ENCODE measurements around the gene SLC9A6. TPM values are rescaled to one million over a fixed set of nuclear protein-coding genes. Genes with fewer than 3 reads are reported as not detected.
"Not testable (repeated sequence)": the region's sequence is repeated elsewhere in the genome, so short reads cannot be mapped to it uniquely, and the experiment has no call there.

SLC9A6 gene
- total RNA-seq, 1 donor = 21.0 TPM

DNA sequence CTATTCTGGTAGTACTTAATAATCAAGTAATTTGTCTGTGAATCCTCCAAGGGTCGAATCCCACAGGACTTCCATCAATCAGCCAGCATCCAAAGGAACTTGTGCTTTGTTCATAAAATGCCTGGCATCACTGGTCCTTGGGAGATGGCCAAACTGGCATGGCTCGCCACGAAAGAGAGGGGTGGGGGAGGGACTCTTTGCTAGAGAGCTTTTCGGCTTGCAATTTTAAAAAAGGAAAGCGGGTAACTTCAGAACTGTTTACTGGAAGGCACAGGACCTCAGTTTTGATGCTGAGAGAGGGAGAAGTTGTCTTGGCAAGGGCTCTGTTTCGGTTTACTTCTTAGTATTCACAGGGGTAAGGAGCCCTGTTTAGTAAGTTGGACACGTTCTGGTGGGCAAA is 82.7 kb downstream of the SLC9A6 start:
- peaks cover 20% of the 10 kb centered on the region for H3K4me1 ChIP-seq (ENCODE audit: insufficient read depth, low read length)
- TF ChIP-seq, protein P1, sequence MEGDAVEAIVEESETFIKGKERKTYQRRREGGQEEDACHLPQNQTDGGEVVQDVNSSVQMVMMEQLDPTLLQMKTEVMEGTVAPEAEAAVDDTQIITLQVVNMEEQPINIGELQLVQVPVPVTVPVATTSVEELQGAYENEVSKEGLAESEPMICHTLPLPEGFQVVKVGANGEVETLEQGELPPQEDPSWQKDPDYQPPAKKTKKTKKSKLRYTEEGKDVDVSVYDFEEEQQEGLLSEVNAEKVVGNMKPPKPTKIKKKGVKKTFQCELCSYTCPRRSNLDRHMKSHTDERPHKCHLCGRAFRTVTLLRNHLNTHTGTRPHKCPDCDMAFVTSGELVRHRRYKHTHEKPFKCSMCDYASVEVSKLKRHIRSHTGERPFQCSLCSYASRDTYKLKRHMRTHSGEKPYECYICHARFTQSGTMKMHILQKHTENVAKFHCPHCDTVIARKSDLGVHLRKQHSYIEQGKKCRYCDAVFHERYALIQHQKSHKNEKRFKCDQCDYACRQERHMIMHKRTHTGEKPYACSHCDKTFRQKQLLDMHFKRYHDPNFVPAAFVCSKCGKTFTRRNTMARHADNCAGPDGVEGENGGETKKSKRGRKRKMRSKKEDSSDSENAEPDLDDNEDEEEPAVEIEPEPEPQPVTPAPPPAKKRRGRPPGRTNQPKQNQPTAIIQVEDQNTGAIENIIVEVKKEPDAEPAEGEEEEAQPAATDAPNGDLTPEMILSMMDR (IDR thresholded peaks at IDR 0.05; ENCODE audit: extremely low read depth, low read depth, low read length) = no peak
- H2AFZ ChIP-seq (ENCODE audit: low read length) = no peak overlapping the region
- H3K27ac ChIP-seq (ENCODE audit: low read depth, low read length) = no peak overlapping the region
- H3K36me3 ChIP-seq (ENCODE audit: insufficient read depth, low read length) = no peaks in the 10 kb centered on the region
- H4K20me1 ChIP-seq (ENCODE audit: insufficient read depth, low read length) = no peaks in the 10 kb centered on the region
- no peaks in the 10 kb centered on the region for H3K79me2 ChIP-seq (ENCODE audit: insufficient read depth, low read length)
- DNase-seq (ENCODE audit: insufficient read length, low spot score, missing footprints) = no peak
- no peaks in the 10 kb centered on the region for H3K9me3 ChIP-seq (ENCODE audit: low read depth, low read length)
- no peak overlapping the region for H3K4me3 ChIP-seq (ENCODE audit: insufficient read depth, low read length)
- no peaks in the 10 kb centered on the region for H3K27me3 ChIP-seq (ENCODE audit: insufficient read depth, low read length)
- peak overlapping the region; percentile 20 for H3K4me2 ChIP-seq (ENCODE audit: insufficient read depth, low read length)

DNA sequence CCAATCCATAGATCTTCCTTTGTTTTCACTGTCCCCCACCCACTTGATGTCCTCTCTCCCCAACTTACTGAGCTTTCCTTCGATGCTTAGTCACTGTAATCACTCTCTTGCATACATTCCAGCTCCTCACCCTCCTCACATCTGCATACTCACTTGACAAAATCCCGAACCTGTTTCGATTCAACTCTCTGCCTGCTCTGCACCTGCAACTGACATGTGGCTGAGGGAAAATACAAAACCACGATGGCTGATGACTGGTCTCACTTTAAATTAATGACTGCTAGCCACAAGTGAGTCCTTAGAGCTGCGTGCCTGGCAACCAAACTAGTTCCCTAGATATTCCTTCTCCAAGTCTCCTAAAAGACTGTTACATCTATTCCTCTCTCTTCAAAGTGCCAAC is 91.7 kb downstream of the SLC9A6 start:
- Histone ChIP-seq H3K36me3 (ENCODE audit: insufficient read depth, low read length) (no peaks in the 10 kb centered on the region), H3K4me1 (ENCODE audit: insufficient read depth, low read length) (no peaks in the 10 kb centered on the region), H3K9me3 (ENCODE audit: low read depth, low read length) (no peaks in the 10 kb centered on the region), H4K20me1 (ENCODE audit: insufficient read depth, low read length) (no peaks in the 10 kb centered on the region), H3K27me3 (ENCODE audit: insufficient read depth, low read length) (peaks cover 14% of the 10 kb centered on the region), H3K27ac (ENCODE audit: low read depth, low read length) (no peak overlapping the region), H3K4me3 (ENCODE audit: insufficient read depth, low read length) (no peak overlapping the region), H3K4me2 (ENCODE audit: insufficient read depth, low read length) (no peak overlapping the region), H3K79me2 (ENCODE audit: insufficient read depth, low read length) (no peaks in the 10 kb centered on the region), H2AFZ (ENCODE audit: low read length) (no peak overlapping the region)
- DNase-seq (ENCODE audit: insufficient read length, low spot score, missing footprints) = no peak
- TF ChIP-seq, protein P1 (IDR thresholded peaks at IDR 0.05; ENCODE audit: extremely low read depth, low read depth, low read length) = no peak

DNA sequence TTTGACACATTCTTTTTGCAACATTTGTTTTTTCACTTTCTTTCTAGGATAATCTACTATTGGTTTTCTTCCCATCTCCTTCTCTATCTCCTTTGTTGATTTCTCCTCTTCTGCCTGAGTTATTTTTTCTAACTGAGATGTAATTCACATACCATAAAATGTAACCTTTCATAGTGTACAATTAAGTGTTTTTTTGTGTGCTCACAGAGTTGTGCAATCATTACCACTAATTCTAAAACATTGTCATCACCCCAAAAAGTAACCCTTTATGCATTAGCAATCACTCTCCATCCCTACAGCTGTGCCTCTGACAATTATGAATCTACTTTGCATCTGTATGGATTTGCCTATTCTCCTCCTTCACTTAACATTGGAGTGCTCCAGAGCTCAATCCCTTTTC is 95.5 kb downstream of the SLC9A6 start:
- TF ChIP-seq, protein P1 (IDR thresholded peaks at IDR 0.05; ENCODE audit: extremely low read depth, low read depth, low read length) = no peak
- no peaks in the 10 kb centered on the region for H3K9me3 ChIP-seq (ENCODE audit: low read depth, low read length)
- H3K27me3 ChIP-seq (ENCODE audit: insufficient read depth, low read length) = peaks cover 14% of the 10 kb centered on the region
- H2AFZ ChIP-seq (ENCODE audit: low read length) = no peak overlapping the region
- H4K20me1 ChIP-seq (ENCODE audit: insufficient read depth, low read length) = no peaks in the 10 kb centered on the region
- DNase-seq (ENCODE audit: insufficient read length, low spot score, missing footprints) = no peak
- H3K4me3 ChIP-seq (ENCODE audit: insufficient read depth, low read length) = no peak overlapping the region
- no peak overlapping the region for H3K4me2 ChIP-seq (ENCODE audit: insufficient read depth, low read length)
- H3K4me1 ChIP-seq (ENCODE audit: insufficient read depth, low read length) = no peaks in the 10 kb centered on the region
- H3K79me2 ChIP-seq (ENCODE audit: insufficient read depth, low read length) = no peaks in the 10 kb centered on the region
- no peaks in the 10 kb centered on the region for H3K36me3 ChIP-seq (ENCODE audit: insufficient read depth, low read length)
- no peak overlapping the region for H3K27ac ChIP-seq (ENCODE audit: low read depth, low read length)

DNA sequence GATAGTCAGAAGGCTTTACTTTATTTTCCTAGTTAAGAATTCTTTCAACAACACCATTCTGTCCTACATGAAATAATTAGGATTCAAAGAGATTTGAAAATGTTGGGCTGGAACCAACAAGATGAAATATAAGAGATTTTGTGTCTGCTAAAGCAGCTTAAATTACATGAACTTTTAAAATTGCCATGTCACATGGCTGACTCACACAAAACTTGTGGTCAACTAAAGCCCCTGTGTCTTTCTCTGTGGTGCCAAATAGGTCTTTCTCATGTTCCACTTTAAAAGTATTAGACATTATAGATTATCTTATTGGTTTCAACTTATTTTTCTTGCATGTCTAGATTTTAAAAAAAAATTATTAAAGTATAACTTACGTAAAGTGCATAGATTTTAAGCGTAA is 101.3 kb downstream of the SLC9A6 start:
- no peaks in the 10 kb centered on the region for H3K4me1 ChIP-seq (ENCODE audit: insufficient read depth, low read length)
- H3K27ac ChIP-seq (ENCODE audit: low read depth, low read length) = no peak overlapping the region
- H2AFZ ChIP-seq (ENCODE audit: low read length) = no peak overlapping the region
- H3K79me2 ChIP-seq (ENCODE audit: insufficient read depth, low read length) = no peaks in the 10 kb centered on the region
- peaks cover 3% of the 10 kb centered on the region for H3K27me3 ChIP-seq (ENCODE audit: insufficient read depth, low read length)
- H3K4me2 ChIP-seq (ENCODE audit: insufficient read depth, low read length) = no peak overlapping the region
- no peaks in the 10 kb centered on the region for H4K20me1 ChIP-seq (ENCODE audit: insufficient read depth, low read length)
- H3K36me3 ChIP-seq (ENCODE audit: insufficient read depth, low read length) = no peaks in the 10 kb centered on the region
- no peak for DNase-seq (ENCODE audit: insufficient read length, low spot score, missing footprints)
- H3K4me3 ChIP-seq (ENCODE audit: insufficient read depth, low read length) = no peak overlapping the region
- TF ChIP-seq, protein P1 (IDR thresholded peaks at IDR 0.05; ENCODE audit: extremely low read depth, low read depth, low read length) = no peak
- H3K9me3 ChIP-seq (ENCODE audit: low read depth, low read length) = no peaks in the 10 kb centered on the region

DNA sequence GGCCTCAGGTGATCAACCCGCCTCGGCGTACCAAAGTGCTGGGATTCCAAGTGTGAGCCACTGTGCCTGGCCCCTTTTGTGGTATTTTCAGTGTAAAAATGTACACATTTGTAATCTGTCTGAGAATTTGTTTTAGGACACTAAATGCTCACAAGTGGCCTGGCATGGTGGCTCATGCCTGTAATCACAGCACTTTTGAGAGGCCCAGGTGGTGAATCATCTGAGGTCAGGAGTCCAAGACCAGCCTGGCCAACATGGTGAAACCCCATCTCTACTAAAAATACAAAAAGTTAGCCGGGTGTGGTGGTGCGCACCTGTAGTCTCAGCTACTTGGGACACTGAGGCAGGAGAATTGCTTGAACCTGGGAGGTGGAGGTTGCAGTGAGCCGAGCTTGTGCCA is 106.7 kb downstream of the SLC9A6 start:
- H3K4me2 ChIP-seq (ENCODE audit: insufficient read depth, low read length); H2AFZ ChIP-seq (ENCODE audit: low read length); H3K9me3 ChIP-seq (ENCODE audit: low read depth, low read length); H3K4me3 ChIP-seq (ENCODE audit: insufficient read depth, low read length); H3K4me1 ChIP-seq (ENCODE audit: insufficient read depth, low read length); H3K36me3 ChIP-seq (ENCODE audit: insufficient read depth, low read length); H3K27me3 ChIP-seq (ENCODE audit: insufficient read depth, low read length); H3K27ac ChIP-seq (ENCODE audit: low read depth, low read length); DNase-seq (ENCODE audit: insufficient read length, low spot score, missing footprints); H3K79me2 ChIP-seq (ENCODE audit: insufficient read depth, low read length); H4K20me1 ChIP-seq (ENCODE audit: insufficient read depth, low read length): not testable (repeated sequence)

All from osteoblast (primary cell).